Stimulated activated CD4-positive, alpha-beta T cell treated with anti-CD3 and anti-CD28 coated beads, TNF-alpha, amount 100 ng/mL, for 4 hours (primary cell): ENCODE data around the gene MRPL28.
"Not testable (repeated sequence)": the region's sequence is repeated elsewhere in the genome, so short reads cannot be mapped to it uniquely, and the experiment has no call there.

Experiments
- DNase-seq, 3 experiments: peaks; one replicate each; pipeline ENCODE4 v3.0.0-alpha.2; 2020; ENCODE audit warnings: low read depth in 3 of 3

MRPL28 gene

DNA sequence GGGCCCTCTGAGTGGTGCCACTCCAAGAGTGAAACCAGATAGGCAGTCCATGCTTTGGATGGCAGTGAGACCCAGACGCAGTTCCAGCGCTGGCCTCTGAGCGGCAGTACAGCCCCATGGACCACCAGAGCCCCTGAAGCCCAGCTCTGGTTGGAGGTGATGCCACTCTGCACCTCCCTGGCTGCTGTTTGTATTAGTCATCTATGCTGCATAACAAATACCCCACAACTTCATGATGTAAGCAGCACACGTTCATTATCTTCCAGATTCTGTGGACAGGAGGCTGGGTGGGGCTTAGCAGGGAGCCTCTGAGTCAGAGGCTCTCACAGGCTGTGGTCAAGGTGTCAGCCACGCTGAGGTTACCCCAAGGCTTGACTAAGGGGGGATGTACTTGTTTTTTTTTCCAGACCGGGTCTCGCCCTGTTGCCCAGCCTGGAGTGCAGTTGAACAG is 21.6 kb upstream of the MRPL28 start:
- peak in 2 of 3 experiments; percentile 49 to 55 for DNase-seq

- DNase-seq = no peak
Observed at GRCh38 chr16:389352-389751, 19.0 kb upstream of the MRPL28 start.

DNA sequence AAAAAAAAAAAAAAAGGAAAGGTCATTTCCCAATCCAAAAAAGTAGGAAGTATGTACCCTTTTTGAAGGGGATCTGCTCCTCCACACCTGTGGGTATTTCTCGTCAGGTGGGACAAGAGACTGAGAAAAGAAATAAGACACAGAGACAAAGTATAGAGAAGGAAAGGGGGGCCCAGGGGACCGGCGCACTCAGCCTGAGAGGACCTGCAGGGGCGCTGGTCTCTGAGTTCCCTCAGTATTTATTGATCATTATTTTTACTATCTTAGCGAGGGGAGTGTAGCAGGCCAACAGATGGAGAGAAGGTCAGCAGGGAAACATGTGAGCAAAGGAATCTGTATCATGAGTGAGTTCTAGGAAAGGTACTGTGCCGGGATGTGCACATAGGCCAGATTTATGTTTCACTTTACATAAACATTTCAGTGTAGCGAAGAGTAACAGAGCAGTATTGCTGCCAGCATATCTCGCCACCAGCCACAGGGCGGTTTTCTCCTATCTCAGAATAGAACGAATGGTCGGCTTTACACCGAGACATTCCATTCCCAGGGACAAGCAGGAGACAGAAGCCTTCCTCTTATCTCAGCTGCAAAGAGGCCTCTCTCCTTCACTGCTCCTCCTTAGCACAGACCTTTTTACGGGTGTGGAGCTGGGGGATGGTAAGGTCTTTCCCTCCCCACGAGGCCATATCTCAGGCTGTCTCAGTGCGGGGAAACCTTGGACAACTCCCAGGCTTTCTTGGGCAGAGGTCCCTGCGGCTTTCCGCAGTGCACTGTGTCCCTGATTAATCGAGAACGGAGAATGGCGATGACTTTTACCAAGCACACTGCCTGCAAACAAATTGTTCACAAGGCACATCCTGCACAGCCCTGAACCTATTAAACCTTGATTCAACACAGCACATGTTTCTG is 17.7 kb upstream of the MRPL28 start:
- not testable (repeated sequence) for DNase-seq

GRCh38 chr16:386641-387156 is 16.4 kb upstream of the MRPL28 start:
- no peak for DNase-seq

DNA sequence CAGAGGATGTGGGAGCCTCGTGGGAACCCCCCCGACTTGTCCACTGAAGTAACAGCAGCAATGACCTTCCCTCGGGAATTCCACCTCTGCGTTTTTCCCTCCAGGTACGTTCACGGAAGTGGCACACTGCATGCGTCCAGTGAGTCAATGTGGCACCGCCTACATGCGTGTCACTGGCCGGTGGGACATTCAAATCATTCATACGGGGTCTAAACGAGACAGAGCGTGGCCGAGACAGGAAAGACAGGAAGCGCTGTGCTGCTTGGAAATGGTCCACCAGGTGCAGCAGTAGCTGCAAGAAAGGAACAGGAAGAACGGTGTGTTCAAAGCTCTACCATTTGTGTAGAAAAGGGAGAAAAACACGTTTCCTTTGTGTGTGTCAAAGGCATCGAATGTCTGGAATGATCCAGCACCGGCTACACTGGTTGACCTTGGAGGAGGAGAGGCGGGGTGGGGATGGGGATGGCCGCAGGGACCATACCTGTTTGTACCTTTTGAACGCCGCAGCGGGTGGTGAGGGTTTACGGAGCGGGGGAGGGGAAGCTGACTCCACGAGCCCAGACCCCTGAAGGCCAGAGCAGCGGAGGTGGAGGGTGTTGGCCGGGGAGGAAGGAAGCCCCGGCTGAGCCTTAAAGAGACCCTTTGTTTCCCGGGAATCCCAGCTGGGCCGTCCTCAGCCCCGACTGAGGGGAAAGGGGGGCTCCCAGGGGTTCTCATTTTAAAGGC is 13.2 kb upstream of the MRPL28 start:
- no peak for DNase-seq

DNA sequence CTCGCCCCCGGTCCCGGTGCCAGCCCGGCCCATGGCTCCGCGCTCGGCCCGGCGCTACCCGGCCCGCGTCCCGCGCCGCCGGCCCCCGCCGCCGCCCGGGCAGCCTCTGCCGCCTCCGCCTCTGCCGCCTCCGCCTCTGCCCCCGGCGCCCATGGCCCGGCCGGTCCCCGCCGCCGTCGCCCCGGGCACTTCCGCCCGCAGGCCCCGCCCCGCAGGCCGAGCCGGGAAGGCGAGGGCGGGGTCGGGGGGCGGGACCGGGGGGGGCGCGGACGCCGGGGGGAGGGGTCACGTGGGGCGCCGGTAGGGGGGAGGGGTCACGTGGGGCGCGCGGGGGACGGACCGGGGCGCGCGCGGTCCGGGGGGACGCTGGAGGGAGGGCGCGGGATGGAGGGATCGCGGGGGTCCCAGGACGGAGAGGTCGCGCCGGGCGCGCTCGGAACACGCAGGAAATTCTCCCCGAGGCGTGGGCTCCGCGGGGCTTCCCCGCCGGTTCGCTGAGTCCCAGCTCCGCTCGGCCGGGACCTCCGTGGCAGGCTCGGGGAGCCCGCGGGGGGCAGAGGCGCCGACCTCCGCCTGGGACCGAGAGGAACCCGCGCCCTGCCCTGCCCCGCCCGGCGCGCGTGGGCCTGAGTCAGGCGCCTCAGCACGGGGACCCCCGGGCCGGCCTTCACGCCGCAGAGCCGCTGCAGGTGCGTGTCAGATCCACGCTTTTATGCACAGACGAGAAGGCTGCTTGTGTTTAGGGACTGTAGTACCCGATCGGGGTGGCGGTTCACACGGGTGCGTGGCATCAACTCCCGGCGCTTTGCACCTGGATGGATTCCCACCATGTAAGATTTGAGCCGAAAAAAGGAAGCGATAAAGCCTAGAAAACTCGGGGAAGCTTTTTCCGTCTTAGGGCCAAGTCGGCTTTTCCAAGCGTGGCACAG is 11.7 kb upstream of the MRPL28 start, which contains the start of gene PGAP6:
PGAP6 (minus strand) TSS at position 190 of the 929 bp plus-strand sequence; CDS start at position 33, 157 bp downstream.
- DNase-seq = peak; percentile 38 to 63 (median 60)

GRCh38 chr16:381012-381788 is 10.9 kb upstream of the MRPL28 start:
- no peak for DNase-seq

DNA sequence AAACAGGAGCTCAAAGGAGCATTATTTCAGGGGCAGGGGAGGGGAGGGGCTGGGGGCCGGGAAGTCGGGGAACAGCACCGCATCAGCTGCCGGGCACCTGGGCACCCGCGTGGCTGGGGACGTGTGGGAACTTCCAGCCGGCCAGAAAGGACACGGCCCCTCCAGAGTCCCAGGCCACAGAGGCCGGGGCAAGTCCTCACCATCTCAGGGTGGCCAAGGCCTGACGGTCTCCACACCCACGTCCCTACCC is 10.3 kb upstream of the MRPL28 start:
- no peak for DNase-seq

DNA sequence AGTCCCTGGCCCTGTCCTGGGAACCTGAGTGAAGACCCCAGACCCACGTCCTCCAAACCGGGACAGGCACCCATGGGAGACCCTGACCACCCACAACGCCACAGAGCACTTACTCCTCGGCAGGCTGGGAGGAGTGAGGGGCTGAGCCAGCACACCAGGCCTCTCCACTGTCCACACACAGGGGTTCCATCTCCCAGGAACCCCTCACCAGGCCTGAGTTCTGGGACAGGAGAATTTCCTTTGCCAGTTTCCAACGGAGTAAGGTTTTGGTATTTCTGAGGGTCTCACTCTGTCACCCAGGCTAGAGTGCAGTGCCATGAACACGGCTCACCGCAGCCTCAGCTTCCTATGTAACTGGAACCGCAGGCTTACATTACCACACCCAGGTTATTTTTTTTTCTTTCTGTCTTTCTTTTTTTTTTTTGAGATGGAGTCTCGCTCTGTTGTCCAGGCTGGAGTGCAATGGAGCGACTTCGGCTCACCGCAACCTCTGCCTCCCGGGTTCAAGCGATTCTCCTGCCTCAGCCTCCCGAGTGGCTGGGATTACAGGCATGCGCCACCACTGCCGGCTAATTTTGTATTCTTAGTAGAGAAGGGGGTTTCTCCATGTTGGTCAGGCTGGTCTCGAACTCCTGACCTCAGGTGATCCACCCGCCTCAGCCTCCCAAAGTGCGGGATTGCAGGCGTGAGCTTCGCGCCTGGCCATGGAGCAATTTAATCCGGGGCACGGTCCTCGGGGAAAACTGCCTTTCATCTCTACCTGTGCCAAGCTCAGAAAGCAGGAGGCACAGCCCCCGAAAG is 9.8 kb upstream of the MRPL28 start:
- DNase-seq = no peak

- no peak for DNase-seq
Observed at GRCh38 chr16:379183-379960, 9.0 kb upstream of the MRPL28 start.

DNA sequence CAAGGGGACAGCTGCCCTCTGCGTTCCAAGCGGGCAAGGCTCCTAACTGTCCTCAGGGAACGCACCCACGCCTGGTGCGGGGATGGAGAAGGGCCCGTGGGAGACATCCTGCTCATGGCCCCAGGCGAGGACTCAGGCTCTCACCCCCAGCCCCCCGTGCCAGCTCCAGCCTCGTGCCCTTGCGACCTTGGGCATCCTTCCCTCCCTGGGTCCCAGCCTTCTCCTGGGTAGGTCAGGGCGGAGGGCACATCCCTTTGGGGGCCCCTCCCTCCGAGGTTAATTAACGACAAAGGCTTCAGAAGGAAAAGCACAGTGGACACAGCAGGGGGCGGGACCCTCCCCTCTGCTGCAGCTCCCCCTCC is 8.5 kb upstream of the MRPL28 start:
- no peak for DNase-seq

DNA sequence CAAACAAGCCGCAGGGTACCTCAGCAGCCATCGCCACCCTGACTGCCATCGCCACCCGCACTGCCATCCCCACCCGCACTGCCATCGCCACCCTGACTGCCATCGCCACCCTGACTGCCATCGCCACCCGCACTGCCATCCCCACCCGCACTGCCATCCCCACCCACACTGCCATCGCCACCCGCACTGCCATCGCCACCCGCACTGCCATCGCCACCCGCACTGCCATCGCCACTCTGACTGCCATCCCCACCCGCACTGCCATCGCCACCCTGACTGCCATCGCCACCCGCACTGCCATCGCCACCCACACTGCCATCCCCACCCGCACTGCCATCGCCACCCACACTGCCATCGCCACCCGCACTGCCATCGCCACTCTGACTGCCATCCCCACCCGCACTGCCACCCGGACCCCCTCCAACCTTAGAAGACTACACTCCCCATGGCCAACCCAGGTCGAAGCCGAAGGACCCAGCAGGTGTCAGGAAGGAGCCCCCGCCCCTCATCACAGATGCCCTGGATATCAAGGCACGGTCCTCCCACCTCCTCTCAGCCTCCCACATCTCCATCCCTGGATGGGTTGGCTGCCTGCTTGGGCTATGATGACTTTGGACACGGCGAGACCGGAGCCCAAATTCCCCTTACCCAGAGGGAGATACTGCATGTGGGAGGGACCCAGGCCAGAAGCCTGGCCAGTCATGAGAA is 7.9 kb upstream of the MRPL28 start:
- not testable (repeated sequence) for DNase-seq

DNA sequence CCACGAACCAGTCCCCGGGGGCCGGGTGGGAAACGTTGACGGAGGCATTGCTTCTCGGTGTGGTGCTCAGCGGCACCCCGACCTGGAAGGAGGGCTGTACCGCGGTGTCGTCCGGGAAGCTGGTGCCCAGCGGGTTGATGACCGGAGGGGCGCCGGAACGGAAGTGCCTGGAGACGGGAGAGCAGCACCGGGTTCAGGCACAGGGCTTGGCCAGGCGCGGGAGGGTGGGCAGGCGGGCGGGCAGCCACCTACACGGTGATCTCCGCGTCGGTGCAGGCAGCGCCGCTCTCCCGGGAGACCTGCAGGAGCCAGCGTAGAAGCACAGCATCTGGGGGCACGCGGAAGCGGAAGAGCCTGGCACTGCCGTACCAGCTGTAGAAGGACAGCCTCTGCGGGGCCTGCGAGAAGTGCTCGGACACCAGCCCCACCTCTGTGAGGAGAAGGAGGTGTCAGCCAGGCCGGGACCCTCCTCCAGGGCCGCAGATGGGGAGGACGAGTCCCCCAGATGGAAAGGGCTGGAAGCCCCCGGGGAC is 7.1 kb upstream of the MRPL28 start:
- DNase-seq = no peak

DNA sequence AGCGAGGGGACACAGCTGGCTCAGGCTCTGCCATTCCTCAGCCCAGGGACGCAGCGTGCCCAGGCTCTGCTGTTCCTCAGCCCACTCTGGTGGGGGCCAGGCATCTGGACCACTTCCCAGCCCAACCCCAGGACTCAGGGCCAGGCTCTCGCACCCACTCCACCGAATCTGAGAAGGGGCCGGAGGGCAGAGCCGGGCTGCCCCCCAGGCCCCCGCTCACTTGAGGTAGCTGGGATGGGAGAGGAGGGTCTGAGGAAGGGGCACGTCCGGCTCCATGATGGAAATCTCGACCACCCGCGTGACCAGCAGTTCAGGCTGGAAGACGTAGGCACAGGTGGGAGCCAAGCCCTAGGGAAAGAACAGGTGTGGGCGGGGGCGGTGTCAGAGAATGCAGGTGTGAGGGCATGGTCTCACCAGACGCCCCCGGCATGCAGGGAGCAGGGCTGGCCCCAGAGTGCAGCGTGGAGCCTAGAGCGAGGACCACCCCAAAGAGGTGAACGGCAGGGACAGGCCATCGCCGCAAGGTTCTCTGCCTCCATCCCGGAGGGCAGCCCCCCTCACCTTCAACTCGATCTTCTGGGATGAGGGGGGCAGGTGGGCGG is 6.6 kb upstream of the MRPL28 start:
- DNase-seq = no peak

DNA sequence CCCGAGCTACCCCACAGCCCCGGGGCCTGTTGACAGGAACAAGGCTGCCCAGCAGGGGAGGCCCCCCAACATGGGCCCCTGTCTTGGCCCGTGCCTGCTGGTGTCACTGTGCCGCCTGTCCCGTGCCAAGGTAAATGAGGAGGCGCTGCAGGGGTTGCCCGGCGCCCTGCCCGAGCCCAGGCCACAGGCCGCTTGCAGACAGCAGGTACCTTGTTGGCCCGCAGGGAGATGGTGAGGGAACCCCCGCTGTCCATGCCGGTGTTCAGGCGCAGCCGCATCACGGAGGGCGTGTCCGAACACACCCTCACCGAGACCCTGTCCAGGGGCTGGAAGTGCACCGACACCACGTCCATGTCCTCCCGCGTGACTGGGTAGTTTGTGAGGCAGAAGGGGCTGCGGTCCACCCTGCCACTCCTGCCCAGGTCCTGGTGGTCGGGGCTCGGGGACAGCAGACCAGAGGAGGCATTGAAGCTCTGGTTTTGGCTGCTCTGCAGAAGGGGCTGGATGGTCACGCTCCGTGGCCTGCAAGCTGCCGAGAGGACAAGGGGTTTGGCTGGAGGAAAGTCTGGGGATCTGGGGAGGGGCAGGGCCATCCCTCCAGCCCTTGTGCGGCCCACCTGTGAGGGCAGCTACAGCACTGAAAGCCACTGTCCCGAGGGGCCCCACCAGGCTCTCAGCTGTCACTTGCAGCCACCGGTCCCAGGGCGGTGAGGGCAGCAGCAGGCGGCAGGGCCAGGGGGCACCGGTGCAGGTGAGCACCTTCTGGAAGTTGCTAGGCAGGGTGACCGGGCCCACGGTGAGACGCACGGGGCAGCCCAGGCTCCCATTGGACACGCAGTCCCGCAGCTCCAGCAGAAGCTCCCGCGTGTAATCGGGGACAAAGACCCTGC is 5.8 kb upstream of the MRPL28 start:
- DNase-seq = no peak

- no peak for DNase-seq
Observed at GRCh38 chr16:375212-375611, 4.9 kb upstream of the MRPL28 start.

DNA sequence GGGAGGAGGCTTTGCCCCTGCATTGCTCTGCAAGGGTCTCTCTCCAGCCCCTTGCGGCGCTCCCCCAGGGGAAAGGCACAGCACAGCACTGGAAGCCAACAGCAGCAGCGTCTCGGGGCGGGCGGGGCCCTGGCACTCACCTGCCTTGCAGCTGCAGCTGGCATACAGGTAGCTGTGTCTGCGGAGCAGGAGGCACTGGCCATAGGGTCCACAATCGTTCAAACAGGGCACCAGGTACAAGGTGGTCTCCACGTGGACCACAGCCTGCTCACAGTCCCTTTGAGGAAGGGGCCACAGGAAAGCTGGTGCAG is 4.2 kb upstream of the MRPL28 start:
- no peak for DNase-seq
